Measurements from ENCODE around the gene MRPS31. TPM values are rescaled to one million over a fixed set of nuclear protein-coding genes. Genes with fewer than 3 reads are reported as not detected.

MRPS31 gene
- total and polyA plus RNA-seq, 2 donors (not counting 3 experiments of a cell fraction or from before 2014, with no cell fraction given): 7.6 to 17.8 TPM

- H3K9me3 ChIP-seq (replicated peaks; ENCODE audit: control insufficient read depth, insufficient read depth, low read length): no peaks in the 10 kb centered on the region
- no peaks in the 10 kb centered on the region for H3K9me1 ChIP-seq (replicated peaks; ENCODE audit: control insufficient read depth, extremely low read depth, insufficient read depth, low read length)
- no peak overlapping the region for H3K4me2 ChIP-seq (ENCODE audit: insufficient read depth, low read length)
- H3K4me3 ChIP-seq (replicated peaks in 1 of 3; ENCODE audit: insufficient read depth in 1 of 3, low read depth in 1 of 3, low read length in 3 of 3): no peak overlapping the region
- FAIRE-seq (no peak), DNase-seq (ENCODE audit: low read depth, low spot score) (no peak)
- ChIA-PET POLR2A (no interaction called here), CTCF (interaction anchor here (1.6 to 2.2 kb wide), 3 partner anchors 15 to 106 kb away, joined by 3 to 7 read pairs (median 4); partner anchors contain the start of gene SLC25A15)
- no peak overlapping the region for H2AFZ ChIP-seq (ENCODE audit: low read depth, low read length)
- no peak for TF ChIP-seq MYC (IDR thresholded peaks at IDR 0.05; ENCODE audit: low read depth, low read length)
- no peak for TF ChIP-seq EZH2 (IDR thresholded peaks at IDR 0.05; ENCODE audit: borderline replicate concordance, low read depth, low read length, severe bottlenecking)
- no peak for TF ChIP-seq CTCF (IDR thresholded peaks at IDR 0.05; ENCODE audit: extremely low read depth in 1 of 2, insufficient read depth in 1 of 2, low read depth in 1 of 2, low read length in 2 of 2)
- TF ChIP-seq GATA2 (IDR thresholded peaks at IDR 0.05; ENCODE audit: insufficient read depth, insufficient read length, low read depth, low read length): no peak
- TF ChIP-seq POLR2AphosphoS5 (IDR thresholded peaks at IDR 0.05; ENCODE audit: insufficient read depth, low read depth, low read length): no peak
- TF ChIP-seq FOS (IDR thresholded peaks at IDR 0.05; ENCODE audit: borderline replicate concordance, insufficient read depth, low read length): no peak
- intact Hi-C loops (cut with micrococcal nuclease) (loop anchor here (5.0 to 10.0 kb wide), 7 partner anchors 92 to 1740 kb away; partner anchors contain the start of genes NHLRC3, PROSER1 and WBP4), dilution Hi-C loops (cut with MboI; ENCODE audit: extremely low pct_ligation_motif_present, low sequenced_read_pairs) (no loop called here)
- H3K27me3 ChIP-seq (ENCODE audit: control insufficient read depth in 2 of 2, insufficient read depth in 2 of 2, low read length in 2 of 2): no peaks in the 10 kb centered on the region
- peaks cover 15% of the 10 kb centered on the region for H3K4me1 ChIP-seq (ENCODE audit: control insufficient read depth, extremely low read depth, insufficient read depth, low read length)
- H3K36me3 ChIP-seq (ENCODE audit: control insufficient read depth in 2 of 2, extremely low read depth in 1 of 2, insufficient read depth in 2 of 2, low read length in 2 of 2): no peaks in the 10 kb centered on the region
- H3K27ac ChIP-seq (ENCODE audit: insufficient read depth, low read depth, low read length): no peak overlapping the region
- H3K9ac ChIP-seq (replicated peaks; ENCODE audit: extremely low read depth, insufficient read depth, low read length): no peak overlapping the region
- no peaks in the 10 kb centered on the region for H4K20me1 ChIP-seq (replicated peaks; ENCODE audit: control insufficient read depth, extremely low read depth, insufficient read depth, low read length)
- peaks cover 11% of the 10 kb centered on the region for H3K79me2 ChIP-seq (ENCODE audit: control insufficient read depth, insufficient read depth, low read length)
- BruUV-seq (replicated peaks): no TSS peak
These were observed 3.7 kb upstream of the MRPS31 start for GRCh38 chr13:40774672-40775071.

Data from endothelial cell of umbilical vein (primary cell).